Mononuclear cell (primary cell): Measurements from ENCODE around the gene SYNGR3. TPM values are rescaled to one million over a fixed set of nuclear protein-coding genes. Genes with fewer than 3 reads are reported as not detected.

Experiments
- H3K27me3 ChIP-seq: 2 replicates; pipeline ENCODE4 v1.6.0; 2011; ENCODE audit warnings: low read length, control low read depth; ENCODE audit not compliant: insufficient read depth
- H3K4me1 ChIP-seq: 2 replicates; pipeline ENCODE4 v1.5.1; 2011; ENCODE audit warnings: mild to moderate bottlenecking, low read length, control low read depth; ENCODE audit not compliant: insufficient read depth
- H3K4me3 ChIP-seq: 2 replicates; pipeline ENCODE4 v1.5.1; 2011; ENCODE audit warnings: mild to moderate bottlenecking, low read length, moderate library complexity
- H3K9me3 ChIP-seq: 2 replicates; pipeline ENCODE4 v1.5.1; 2011; ENCODE audit warnings: low read depth, mild to moderate bottlenecking, control low read depth, low read length
- total RNA-seq: library from RNA; depleted of rRNA; stranded (reverse); fragments of >200 nt; gene quantifications from one replicate; pipeline ENCODE4 v1.2.3, GENCODE V29; 2012

The SYNGR3 gene
- total RNA-seq, 1 donor = 2.9 TPM

- Histone ChIP-seq H3K9me3 (no peaks in the 10 kb centered on the region), H3K27me3 (peaks cover 39% of the 10 kb centered on the region), H3K4me3 (no peak overlapping the region), H3K4me1 (peaks cover 17% of the 10 kb centered on the region)
These were observed 9.6 kb upstream of the SYNGR3 start for GRCh38 chr16:1980030-1980769.

DNA sequence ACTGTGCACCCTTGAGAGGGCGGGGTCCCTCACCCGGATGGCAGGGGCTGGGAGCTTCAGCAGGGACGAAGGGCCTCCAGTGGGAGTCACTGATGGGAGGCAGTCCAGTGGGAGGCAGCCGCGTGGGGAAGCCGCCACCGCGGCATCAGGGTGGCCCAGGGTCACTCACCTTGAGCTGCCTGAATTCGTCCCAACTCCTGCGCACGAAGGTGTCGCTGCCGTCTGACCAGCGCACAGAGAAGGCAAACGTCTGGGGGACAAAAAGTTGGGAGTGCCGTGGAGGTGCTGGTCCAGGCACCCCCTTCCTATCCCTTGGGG lies 9.0 kb upstream of the SYNGR3 start:
- H3K27me3 ChIP-seq = peaks cover 39% of the 10 kb centered on the region
- H3K9me3 ChIP-seq = no peaks in the 10 kb centered on the region
- peaks cover 21% of the 10 kb centered on the region for H3K4me1 ChIP-seq
- no peak overlapping the region for H3K4me3 ChIP-seq

DNA sequence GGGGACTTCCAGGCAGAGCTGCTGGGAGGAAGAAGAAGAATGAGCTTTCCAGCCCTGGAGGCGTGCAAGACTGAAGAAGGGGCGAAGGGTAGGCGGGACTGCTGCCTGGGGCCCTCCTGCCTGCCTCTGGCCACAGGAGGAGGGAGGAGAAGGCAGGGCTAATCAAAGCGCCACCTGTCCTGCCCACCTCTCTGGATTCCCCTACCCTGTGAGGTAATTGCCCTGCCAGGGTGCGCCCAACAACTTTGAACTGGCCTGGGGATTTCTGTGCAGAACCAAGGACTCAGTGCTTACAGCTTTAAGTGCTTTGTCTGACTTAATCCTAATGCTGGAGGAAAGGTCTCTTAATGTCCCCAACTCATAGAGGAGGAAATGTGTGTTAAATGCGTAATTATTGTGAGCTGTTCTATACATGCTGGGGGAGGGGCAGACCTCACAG lies 8.4 kb upstream of the SYNGR3 start, which contains the start of gene NOXO1:
NOXO1 (minus strand) TSS at position 72 of the 439 bp plus-strand sequence. CDS start 290 bp downstream, outside the sequence.
- Histone ChIP-seq H3K9me3 (no peaks in the 10 kb centered on the region), H3K4me1 (peaks cover 21% of the 10 kb centered on the region), H3K4me3 (no peak within 1 kb of the TSS), H3K27me3 (peaks cover 39% of the 10 kb centered on the region)

- peaks cover 39% of the 10 kb centered on the region for H3K27me3 ChIP-seq
- H3K4me3 ChIP-seq = no peak overlapping the region
- H3K9me3 ChIP-seq = no peaks in the 10 kb centered on the region
- peaks cover 21% of the 10 kb centered on the region for H3K4me1 ChIP-seq
These were observed 7.7 kb upstream of the SYNGR3 start for GRCh38 chr16:1982013-1982433.

GRCh38 chr16:1982991-1983543 lies 6.7 kb upstream of the SYNGR3 start:
- Histone ChIP-seq H3K4me3 (peak overlapping the region; percentile 56), H3K4me1 (peaks cover 21% of the 10 kb centered on the region), H3K27me3 (peaks cover 39% of the 10 kb centered on the region), H3K9me3 (no peaks in the 10 kb centered on the region)

- Histone ChIP-seq H3K4me1 (peaks cover 21% of the 10 kb centered on the region), H3K9me3 (no peaks in the 10 kb centered on the region), H3K4me3 (peak within 1 kb of the TSS; percentile 56), H3K27me3 (peaks cover 42% of the 10 kb centered on the region)
These were observed 6.0 kb upstream of the SYNGR3 start, which contains the start of gene GFER for GRCh38 chr16:1983544-1984346. Gene GFER, plus strand, starts transcription at chr16:1984193. Its CDS starts 26 bp downstream, at chr16:1984219.

GRCh38 chr16:1984347-1985225 lies 5.2 kb upstream of the SYNGR3 start:
- Histone ChIP-seq H3K27me3 (peaks cover 47% of the 10 kb centered on the region), H3K4me1 (peaks cover 24% of the 10 kb centered on the region), H3K9me3 (no peaks in the 10 kb centered on the region), H3K4me3 (peak overlapping the region; percentile 56)

DNA sequence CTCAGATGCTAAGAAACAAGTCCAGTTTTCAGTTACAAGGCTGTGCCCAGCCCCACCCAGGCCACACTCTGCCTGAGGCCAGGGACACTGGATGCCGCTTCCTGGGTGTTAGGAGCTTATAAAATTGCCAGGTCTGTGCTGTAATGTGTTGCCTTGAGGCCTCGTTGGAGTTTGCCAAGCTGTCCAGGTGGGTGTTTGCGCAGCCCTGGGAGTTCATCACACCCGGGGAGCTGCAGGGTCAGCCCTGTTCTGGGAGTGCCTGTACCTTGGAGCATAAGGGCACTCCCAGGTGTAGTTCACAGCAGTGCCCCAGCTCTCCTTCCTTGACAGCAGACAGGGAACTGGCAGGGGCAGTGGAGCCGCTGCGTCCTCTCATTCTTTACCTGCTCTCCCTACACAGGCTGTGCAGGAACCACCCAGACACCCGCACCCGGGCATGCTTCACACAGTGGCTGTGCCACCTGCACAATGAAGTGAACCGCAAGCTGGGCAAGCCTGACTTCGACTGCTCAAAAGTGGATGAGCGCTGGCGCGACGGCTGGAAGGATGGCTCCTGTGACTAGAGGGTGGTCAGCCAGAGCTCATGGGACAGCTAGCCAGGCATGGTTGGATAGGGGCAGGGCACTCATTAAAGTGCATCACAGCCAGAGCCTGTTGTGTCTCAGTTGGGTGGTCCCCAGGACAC lies 4.2 kb upstream of the SYNGR3 start:
- Histone ChIP-seq H3K9me3 (no peaks in the 10 kb centered on the region), H3K4me1 (peaks cover 29% of the 10 kb centered on the region), H3K27me3 (peaks cover 40% of the 10 kb centered on the region), H3K4me3 (no peak overlapping the region)

DNA sequence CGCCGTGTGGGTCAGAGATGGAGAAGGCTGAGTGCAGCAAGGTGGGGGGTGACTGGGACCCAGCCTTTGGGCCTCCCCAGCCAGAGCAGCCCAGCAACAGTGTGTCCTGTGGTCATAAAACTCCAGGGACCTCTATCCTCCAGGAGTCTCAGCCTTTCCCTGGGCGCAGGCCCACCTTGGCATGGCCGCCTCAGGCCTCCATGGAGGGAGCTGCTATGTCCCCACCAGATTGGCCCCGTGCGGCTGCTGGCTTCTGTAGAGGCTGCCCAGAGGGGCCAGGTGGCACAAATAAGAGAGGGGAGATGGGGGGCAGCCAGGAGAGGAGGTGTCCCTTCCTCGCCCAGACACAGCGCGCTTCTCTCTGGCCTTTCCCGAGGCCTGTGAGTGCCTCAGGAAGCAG lies 2.6 kb upstream of the SYNGR3 start:
- Histone ChIP-seq H3K9me3 (no peaks in the 10 kb centered on the region), H3K4me3 (no peak overlapping the region), H3K27me3 (peaks cover 33% of the 10 kb centered on the region), H3K4me1 (peaks cover 42% of the 10 kb centered on the region)

- Histone ChIP-seq H3K27me3 (peaks cover 23% of the 10 kb centered on the region), H3K9me3 (no peaks in the 10 kb centered on the region), H3K4me1 (peaks cover 26% of the 10 kb centered on the region), H3K4me3 (no peak overlapping the region)
These were observed 256 bp downstream of the SYNGR3 start for GRCh38 chr16:1990101-1990350.

GRCh38 chr16:1990351-1991134 lies 773 bp downstream of the SYNGR3 start:
- no peaks in the 10 kb centered on the region for H3K9me3 ChIP-seq
- peak overlapping the region; percentile 18 for H3K4me3 ChIP-seq
- peaks cover 21% of the 10 kb centered on the region for H3K4me1 ChIP-seq
- H3K27me3 ChIP-seq = peaks cover 23% of the 10 kb centered on the region

- H3K4me1 ChIP-seq = peaks cover 21% of the 10 kb centered on the region
- no peaks in the 10 kb centered on the region for H3K9me3 ChIP-seq
- peaks cover 23% of the 10 kb centered on the region for H3K27me3 ChIP-seq
- H3K4me3 ChIP-seq = no peak overlapping the region
These were observed 1.4 kb downstream of the SYNGR3 start for GRCh38 chr16:1991135-1991551.

GRCh38 chr16:1991588-1991947 lies 1.8 kb downstream of the SYNGR3 start:
- no peaks in the 10 kb centered on the region for H3K9me3 ChIP-seq
- H3K4me3 ChIP-seq = peak overlapping the region; percentile 15
- peaks cover 23% of the 10 kb centered on the region for H3K27me3 ChIP-seq
- H3K4me1 ChIP-seq = peaks cover 21% of the 10 kb centered on the region
